BE2C (cell line): ENCODE results near the gene C12orf75.

ENCODE experiments used
- DNase-seq: peaks from one replicate; pipeline ENCODE4 v3.0.0-alpha.2; 2020
- H3K27me3 ChIP-seq: fragments of 250-450 bp; sonication (Bioruptor Pico); 2 replicates; pipeline ENCODE4 v1.5.1; 2020; ENCODE audit warnings: mild to moderate bottlenecking
- H3K36me3 ChIP-seq: fragments of 250-450 bp; sonication (Bioruptor Pico); 2 replicates; pipeline ENCODE4 v1.5.1; 2020; ENCODE audit warnings: mild to moderate bottlenecking
- H3K4me1 ChIP-seq: fragments of 250-450 bp; sonication (Bioruptor Pico); 2 replicates; pipeline ENCODE4 v1.5.1; 2020
- H3K4me3 ChIP-seq: 2 replicates; pipeline ENCODE4 v1.5.1; 2011; ENCODE audit warnings: low read depth, low read length
- H3K9me3 ChIP-seq: fragments of 250-450 bp; sonication (Bioruptor Pico); 2 replicates; pipeline ENCODE4 v1.5.1; 2020
- TF ChIP-seq, protein P1 (sequence below): IDR thresholded peaks from 2 replicates; pipeline ENCODE4 v1.5.1; 2012; ENCODE audit warnings: mild to moderate bottlenecking, low read depth, low read length

Gene C12orf75

DNA sequence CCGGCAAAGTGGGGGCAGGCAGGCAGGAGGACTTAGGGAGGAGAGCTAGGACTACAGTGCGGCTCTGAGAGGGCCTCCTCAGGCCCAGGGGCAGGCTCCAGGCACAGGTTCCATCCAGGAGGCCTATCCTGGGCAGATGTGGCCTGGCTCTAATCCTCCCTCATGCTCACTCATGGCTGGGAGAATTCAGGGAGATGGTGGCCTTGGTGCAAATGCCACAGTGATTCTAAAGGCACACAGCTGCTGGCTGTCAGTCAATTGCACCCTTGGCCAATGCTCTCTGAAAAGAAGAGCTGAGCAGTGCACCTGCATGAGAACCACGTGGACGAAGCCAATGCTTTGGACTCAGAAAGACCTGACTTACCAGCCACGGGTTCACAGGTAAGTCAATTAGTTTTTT lies 89.6 kb downstream of the C12orf75 start:
- Histone ChIP-seq H3K4me3 (no peak overlapping the region), H3K36me3 (no peaks in the 10 kb centered on the region), H3K9me3 (no peaks in the 10 kb centered on the region), H3K4me1 (no peaks in the 10 kb centered on the region), H3K27me3 (no peaks in the 10 kb centered on the region)
- TF ChIP-seq, protein P1, sequence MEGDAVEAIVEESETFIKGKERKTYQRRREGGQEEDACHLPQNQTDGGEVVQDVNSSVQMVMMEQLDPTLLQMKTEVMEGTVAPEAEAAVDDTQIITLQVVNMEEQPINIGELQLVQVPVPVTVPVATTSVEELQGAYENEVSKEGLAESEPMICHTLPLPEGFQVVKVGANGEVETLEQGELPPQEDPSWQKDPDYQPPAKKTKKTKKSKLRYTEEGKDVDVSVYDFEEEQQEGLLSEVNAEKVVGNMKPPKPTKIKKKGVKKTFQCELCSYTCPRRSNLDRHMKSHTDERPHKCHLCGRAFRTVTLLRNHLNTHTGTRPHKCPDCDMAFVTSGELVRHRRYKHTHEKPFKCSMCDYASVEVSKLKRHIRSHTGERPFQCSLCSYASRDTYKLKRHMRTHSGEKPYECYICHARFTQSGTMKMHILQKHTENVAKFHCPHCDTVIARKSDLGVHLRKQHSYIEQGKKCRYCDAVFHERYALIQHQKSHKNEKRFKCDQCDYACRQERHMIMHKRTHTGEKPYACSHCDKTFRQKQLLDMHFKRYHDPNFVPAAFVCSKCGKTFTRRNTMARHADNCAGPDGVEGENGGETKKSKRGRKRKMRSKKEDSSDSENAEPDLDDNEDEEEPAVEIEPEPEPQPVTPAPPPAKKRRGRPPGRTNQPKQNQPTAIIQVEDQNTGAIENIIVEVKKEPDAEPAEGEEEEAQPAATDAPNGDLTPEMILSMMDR: no peak
- DNase-seq: no peak

DNA sequence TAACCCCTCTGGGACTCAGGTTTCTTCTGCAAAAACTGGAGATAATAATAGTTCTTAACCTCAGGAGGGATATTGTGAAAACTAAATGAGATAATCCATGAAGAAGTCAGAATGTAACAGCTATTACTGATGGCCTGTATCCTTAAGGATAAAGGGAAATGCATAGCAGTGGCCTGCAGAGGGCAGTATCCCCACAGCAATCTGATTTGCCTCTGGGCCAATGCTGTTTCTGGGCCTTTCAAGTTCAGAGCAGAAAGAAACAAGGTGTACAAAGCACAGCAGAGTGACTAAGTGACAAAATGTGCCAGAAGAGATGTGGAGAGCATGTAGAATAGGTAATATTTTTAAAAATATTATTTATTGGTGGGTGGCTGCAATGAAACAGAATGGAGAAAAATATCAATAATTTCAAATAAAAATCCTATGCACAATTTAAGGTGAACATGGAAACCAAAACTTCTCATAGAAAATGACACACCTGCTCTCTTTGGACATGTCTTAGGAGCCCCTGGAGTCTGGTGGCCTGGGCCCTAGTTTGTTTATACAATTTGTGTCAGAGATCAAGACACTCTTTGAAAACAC lies 90.3 kb downstream of the C12orf75 start:
- Histone ChIP-seq H3K4me3 (no peak overlapping the region), H3K36me3 (no peaks in the 10 kb centered on the region), H3K9me3 (no peaks in the 10 kb centered on the region), H3K4me1 (no peaks in the 10 kb centered on the region), H3K27me3 (no peaks in the 10 kb centered on the region)
- TF ChIP-seq, protein P1: peak; percentile 92
- DNase-seq: peak; percentile 70
